HG02759 (cell line): Measurements from ENCODE around the gene SMIM12.

Experiments
- ATAC-seq: cut with Tn5 transposase; IDR thresholded peaks from one replicate; pipeline ENCODE4 v1.9.1; 2021; ENCODE audit warnings: mild to moderate bottlenecking, moderate library complexity; ENCODE audit not compliant: unreplicated experiment

Gene SMIM12

GRCh38 chr1:34808051-34808810 is 51.3 kb downstream of the SMIM12 start:
- no peak for ATAC-seq

- no peak for ATAC-seq
These were observed 53.2 kb downstream of the SMIM12 start for GRCh38 chr1:34806396-34806795.

GRCh38 chr1:34803770-34804169 is 55.8 kb downstream of the SMIM12 start:
- no peak for ATAC-seq
